ENCODE measurements around the gene LCE3E.

Gene LCE3E

GRCh38 chr1:152516082-152516481, 50.5 kb downstream of the LCE3E start:
- no peak for DNase-seq (ENCODE audit: low spot score)
